ENCODE data around the gene MIF.
A peak's percentile ranks its signal among the peaks of the same experiment; 100 is the strongest.
"Not testable (repeated sequence)": the region's sequence is repeated elsewhere in the genome, so short reads cannot be mapped to it uniquely, and the experiment has no call there.

The MIF gene

DNA sequence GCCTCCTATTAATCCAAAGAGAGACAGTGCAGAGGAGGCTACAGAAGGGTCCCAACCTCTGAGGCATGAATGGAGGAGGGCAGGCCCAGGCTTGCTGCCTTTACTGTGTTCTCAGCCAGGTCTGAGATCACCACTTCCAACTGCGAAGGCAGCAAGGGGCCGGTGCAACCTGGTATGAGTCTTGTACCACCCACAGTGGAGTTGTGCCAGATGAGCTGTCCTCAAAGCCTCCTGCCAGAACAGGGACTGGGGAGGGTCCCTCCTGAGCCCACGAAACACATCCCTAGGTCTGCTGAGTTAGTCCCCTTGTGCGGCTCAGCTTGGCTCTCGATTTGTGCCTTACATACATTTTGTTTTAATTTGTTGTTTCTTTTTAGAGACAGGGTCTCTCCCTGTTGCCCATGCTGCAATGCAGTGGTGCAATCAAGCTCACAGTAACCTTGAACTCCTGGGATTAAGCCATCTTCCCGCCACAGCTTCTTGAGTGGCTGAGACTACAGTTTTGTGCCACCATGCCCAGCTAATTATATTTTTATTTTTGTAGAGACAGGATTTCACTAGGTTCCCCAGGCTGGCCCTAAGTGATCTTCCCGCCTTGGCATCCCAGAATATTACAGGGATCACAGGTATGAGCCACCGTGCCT lies 9.3 kb downstream of the MIF start:
- DNase-seq, result no peak

- DNase-seq, result no peak
Measured at GRCh38 chr22:23904573-23905254, 10.5 kb downstream of the MIF start.

- DNase-seq, result no peak
Measured at GRCh38 chr22:23906641-23907040, 12.5 kb downstream of the MIF start.

- not testable (repeated sequence) for DNase-seq
Measured at GRCh38 chr22:23907423-23907822, 13.2 kb downstream of the MIF start.

GRCh38 chr22:23908587-23909205 lies 14.5 kb downstream of the MIF start:
- DNase-seq, result no peak

DNA sequence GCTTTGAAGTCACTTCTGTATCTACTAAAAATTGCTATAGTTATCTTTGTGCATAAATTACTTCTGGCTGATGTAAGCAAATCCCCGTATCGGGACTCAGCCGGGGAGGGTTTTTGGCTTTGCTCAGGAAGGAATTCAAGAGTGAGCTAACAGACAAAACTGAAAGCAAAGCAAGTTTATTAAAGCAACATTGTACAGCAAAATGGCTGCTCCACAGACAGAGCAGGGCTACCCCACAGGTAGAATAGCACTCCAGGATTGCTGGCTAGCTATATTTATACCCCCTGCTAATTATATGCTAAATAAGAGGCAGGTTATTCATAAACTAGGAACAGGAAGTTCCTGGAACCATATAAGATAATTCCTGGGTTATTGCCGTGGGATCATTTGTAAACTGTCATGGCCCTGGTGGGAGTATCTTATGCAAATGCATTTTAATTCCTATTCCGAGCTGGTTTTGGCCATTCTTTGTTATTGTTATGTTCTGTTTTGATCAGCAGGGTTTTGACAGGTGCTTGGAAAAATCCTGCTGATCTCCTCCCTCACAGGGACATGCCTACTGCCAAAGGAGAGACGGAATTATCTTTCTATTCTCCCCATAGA lies 15.2 kb downstream of the MIF start:
- DNase-seq, result no peak

DNA sequence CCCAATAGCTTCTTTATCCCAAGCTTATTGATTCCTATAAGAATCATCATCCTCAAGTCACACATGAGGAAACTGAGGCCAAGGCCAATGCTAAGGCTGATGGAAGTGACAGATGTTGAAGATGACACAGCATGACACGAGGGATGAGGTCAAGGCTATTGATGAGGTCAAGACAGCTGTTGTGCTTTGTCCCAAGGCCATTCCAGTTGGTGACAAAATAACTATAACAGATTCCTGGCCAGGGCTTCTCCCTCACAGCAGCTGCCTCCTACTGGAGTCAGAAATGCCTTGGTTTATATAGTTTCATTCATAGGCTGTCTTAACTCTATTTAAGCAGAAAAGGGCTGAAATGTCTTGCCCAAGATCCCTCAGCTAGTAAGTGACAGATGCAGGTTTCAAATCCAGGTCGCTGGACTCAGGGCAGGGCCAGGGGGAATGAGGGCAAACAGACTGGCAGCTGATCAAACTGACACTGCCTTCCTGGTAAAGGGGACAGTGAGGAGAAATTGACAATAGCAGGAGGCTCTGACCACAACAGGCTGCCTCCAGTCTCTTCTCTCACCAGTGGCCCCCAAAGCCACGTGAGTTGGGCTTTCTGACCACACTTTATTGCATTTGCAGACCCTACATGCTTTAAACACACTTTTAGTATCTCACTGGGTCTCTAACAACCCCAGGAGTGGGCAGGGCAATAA lies 16.5 kb downstream of the MIF start:
- no peak for DNase-seq

GRCh38 chr22:23911318-23911980 lies 17.3 kb downstream of the MIF start:
- no peak for DNase-seq

DNA sequence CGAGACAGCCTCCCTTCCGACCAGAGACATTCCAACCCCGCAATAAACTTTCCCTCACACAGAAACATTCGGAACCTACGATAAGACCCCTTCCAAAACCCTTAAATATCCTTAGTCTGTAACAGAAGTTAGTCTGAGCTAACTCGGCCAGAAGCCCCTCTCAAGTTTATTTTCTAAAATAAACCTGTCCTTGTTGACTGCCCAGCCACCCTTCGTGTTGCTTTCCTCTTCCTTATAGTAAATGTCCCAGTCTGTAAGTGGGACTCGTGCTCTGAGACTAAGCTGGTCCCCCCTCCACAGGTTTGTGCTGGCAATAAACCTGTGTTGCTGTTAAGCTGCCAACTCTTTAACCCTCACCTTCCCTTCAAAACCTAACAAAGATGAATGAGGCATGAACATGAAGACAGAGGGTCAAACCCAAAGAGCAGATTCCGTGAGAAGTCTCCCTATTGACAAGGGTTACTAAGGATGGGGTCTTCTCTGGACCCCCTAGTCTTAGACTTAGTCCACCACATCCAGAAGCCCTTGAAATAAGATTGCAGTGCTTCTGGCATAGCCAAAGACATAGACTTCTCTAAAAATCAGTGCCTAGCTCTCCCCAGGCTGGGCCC lies 18.2 kb downstream of the MIF start:
- DNase-seq, result no peak

DNA sequence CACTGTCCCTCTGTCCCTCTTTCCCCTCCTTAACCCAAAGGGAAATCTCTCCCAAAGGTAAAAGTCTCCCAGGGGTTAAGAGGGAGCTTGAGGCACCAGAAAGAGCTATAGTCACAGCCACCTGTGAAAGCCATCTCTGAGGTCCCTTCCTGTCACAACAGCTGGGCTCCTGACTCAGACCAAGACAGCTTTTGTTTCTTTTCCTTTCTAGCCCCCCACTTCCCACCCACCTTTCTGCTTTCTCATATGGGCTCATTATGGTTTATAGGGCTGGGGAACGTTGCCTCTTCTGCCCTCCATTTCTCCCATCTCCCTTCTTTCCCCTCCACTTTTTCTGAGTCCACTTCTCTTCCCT lies 19.1 kb downstream of the MIF start:
- DNase-seq, result no peak

- peak; percentile 97 for DNase-seq
Measured at GRCh38 chr22:23913661-23914353, 19.6 kb downstream of the MIF start.

DNA sequence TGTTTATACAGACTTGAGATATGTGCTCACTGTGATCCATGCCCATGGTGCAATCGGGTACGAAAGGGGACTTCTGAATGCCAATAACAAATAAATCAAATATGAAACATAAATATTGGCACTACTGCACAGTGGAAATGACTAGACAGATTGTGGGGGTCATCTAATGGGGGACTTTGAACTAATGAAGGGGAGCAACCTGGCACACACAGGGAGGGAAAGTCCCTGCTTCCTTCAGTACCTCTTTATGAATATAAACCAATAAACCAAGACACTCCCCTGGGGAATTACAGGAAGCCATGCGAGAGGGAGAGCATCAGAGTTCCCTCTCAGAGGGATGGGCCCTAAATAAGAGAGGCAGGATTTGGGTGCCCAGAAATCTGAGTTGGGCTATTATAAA lies 21.1 kb downstream of the MIF start:
- DNase-seq, result no peak

DNA sequence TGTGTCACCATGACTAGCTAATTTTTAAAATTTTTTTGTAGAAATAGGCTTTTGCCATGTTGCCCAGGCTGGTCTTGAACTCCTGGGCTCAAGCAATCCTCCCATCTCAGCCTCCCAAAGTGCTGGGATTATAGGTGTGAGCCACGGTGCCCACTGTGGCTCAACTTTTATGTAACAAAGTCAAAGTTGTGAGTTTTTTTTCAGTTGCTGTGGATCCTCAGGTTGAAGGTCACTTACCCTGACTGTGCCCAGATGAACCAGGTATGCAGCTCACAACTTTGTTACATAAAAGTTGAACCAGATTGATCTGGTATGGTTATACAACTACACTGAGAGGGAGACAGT lies 26.1 kb downstream of the MIF start:
- DNase-seq, result not testable (repeated sequence)

GRCh38 chr22:23921586-23922201 lies 27.5 kb downstream of the MIF start:
- DNase-seq, result not testable (repeated sequence)

DNA sequence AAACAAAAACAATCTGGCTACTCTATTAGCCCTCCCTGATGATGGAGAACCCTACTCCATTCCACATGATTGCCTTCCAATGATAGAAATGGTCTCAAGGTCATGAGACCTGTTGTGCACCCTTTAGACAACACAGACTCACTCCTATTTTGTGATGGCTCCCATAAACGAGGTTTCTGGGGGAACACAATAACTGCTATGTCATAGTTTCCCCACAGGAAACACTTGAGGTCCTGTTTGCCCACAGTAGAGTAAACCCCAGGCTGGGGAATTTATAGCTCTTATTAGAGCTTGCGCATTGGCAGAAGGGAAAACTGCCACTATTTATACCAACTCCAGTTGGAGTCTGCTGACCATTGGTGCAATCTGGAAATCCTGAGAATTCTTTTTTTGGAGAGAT lies 28.7 kb downstream of the MIF start:
- DNase-seq, result no peak

- no peak for DNase-seq
Measured at GRCh38 chr22:23925020-23925606, 30.9 kb downstream of the MIF start.

GRCh38 chr22:23926561-23926960 lies 32.4 kb downstream of the MIF start:
- no peak for DNase-seq

GRCh38 chr22:23938328-23939016 lies 44.3 kb downstream of the MIF start:
- no peak for DNase-seq

DNA sequence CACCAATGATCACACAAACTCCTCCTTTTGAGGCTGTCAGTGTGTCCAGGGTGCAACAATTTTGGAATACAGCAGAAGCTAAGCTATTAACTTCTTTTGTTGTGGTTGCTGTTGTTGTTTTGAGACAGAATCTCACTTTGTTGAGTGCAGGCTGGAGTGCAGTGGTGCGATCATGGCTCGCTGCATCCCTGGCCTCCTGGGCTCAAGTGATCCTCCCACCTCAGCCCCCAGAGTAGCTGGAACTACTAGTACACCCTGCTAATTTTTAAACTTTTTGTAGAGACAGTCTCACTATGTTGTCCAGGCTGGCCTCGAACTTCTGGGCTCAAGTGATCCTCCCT lies 44.8 kb downstream of the MIF start:
- DNase-seq, result no peak

- DNase-seq, result not testable (repeated sequence)
Measured at GRCh38 chr22:23940166-23940565, 46.0 kb downstream of the MIF start.
